Esophagus (tissue), 2 donors: ENCODE data around the gene VRK3. TPM values are rescaled to one million over a fixed set of nuclear protein-coding genes. Genes with fewer than 3 reads are reported as not detected.

Experiments
- H3K27ac ChIP-seq, 2 donors: one replicate each; pipeline ENCODE4 v1.5.1; 2013; ENCODE audit warnings: low read depth in 2 of 2, mild to moderate bottlenecking in 2 of 2, inconsistent platforms in 1 of 2, low read length in 1 of 2, moderate library complexity in 1 of 2
- H3K27me3 ChIP-seq, 2 donors: one replicate each; pipeline ENCODE4 v1.6.1; 2013; ENCODE audit warnings: low read length in 2 of 2, control low read depth in 1 of 2, mild to moderate bottlenecking in 1 of 2; ENCODE audit not compliant: insufficient read depth in 2 of 2, control insufficient read depth in 1 of 2
- H3K36me3 ChIP-seq, 2 donors: one replicate each; pipeline ENCODE4 v1.6.1; 2013; ENCODE audit warnings: low read length in 1 of 2; ENCODE audit not compliant: control insufficient read depth in 2 of 2, insufficient read depth in 2 of 2
- H3K4me1 ChIP-seq, 2 donors: one replicate each; pipeline ENCODE4 v1.6.1; 2013; ENCODE audit warnings: low read length in 1 of 2; ENCODE audit not compliant: control insufficient read depth in 2 of 2, insufficient read depth in 2 of 2
- H3K4me3 ChIP-seq, 2 donors: one replicate each; pipeline ENCODE4 v1.5.1; 2013; ENCODE audit warnings: low read length in 2 of 2, mild to moderate bottlenecking in 2 of 2, low read depth in 1 of 2, moderate library complexity in 1 of 2
- H3K9me3 ChIP-seq, 2 donors: one replicate each; pipeline ENCODE4 v1.6.1; 2013; ENCODE audit warnings: mild to moderate bottlenecking in 2 of 2, low read depth in 1 of 2, low read length in 1 of 2, moderate library complexity in 1 of 2; ENCODE audit not compliant: control insufficient read depth in 2 of 2, insufficient read depth in 1 of 2
- WGBS, 2 donors: extraction: QIAGEN DNeasy Blood & Tissue Kit; methylation state at CpG; one replicate each; pipeline ENCODE4 v1.1.7; 2013; 5-methylcytosine and 5-hydroxymethylcytosine counted together
- polyA plus RNA-seq, 2 donors: library from polyadenylated mRNA; stranded (reverse); fragments of 200-250 nt; gene quantifications; one replicate each; pipeline ENCODE4 v1.2.3, GENCODE V29; 2013
- donor health status: healthy with polysubstance abuse.
- donor health status: Bipolar disorder and iron deficiency.

Gene VRK3
- polyA plus RNA-seq, 2 donors: 12.5 to 14.1 TPM

DNA sequence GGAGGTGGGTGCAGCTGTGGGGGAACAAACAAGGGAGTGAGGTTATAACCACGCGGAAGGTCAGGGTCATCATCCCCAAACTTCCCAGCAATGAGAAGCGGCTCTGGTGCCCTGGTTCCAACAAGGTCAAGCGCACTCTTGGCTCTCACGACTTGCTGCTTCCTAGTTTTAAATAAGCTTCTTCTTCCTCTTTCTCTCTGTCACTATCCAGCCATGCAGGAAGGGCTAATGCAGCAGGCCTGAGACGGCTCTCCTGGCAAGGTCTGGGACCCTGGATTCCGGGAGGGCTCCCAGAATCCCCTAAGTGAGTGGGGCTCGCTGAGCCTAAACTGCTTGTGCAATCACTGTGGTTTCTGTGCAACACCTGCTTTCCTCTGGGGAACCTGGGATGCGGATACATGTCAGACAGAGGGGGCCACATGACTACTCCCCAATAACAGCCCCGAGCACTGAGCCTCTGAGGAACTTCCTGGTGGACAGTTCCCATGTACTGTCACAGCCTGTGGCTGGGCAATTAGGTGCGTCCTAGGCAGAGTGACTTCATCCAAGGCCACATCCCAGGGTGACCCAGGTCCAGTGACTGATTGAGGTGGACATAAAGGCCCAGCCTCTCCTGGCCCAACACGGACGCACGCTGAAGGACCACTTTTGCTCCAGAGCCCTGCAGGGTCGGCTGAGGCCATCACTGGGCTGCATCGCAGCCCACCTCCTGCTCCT lies 24.2 kb downstream of the VRK3 start:
- 85 to 89% methylated on average over 15 to 16 of the region's 16 CpGs for WGBS, 2 donors
- Histone ChIP-seq H3K4me1 (peaks cover 0 to 3% of the 10 kb centered on the region in 2 donors), H3K4me3 (no peak overlapping the region), H3K27me3 (no peaks in the 10 kb centered on the region), H3K27ac (no peak overlapping the region), H3K36me3 (peaks cover 25 to 58% of the 10 kb centered on the region in 2 donors), H3K9me3 (no peaks in the 10 kb centered on the region)

DNA sequence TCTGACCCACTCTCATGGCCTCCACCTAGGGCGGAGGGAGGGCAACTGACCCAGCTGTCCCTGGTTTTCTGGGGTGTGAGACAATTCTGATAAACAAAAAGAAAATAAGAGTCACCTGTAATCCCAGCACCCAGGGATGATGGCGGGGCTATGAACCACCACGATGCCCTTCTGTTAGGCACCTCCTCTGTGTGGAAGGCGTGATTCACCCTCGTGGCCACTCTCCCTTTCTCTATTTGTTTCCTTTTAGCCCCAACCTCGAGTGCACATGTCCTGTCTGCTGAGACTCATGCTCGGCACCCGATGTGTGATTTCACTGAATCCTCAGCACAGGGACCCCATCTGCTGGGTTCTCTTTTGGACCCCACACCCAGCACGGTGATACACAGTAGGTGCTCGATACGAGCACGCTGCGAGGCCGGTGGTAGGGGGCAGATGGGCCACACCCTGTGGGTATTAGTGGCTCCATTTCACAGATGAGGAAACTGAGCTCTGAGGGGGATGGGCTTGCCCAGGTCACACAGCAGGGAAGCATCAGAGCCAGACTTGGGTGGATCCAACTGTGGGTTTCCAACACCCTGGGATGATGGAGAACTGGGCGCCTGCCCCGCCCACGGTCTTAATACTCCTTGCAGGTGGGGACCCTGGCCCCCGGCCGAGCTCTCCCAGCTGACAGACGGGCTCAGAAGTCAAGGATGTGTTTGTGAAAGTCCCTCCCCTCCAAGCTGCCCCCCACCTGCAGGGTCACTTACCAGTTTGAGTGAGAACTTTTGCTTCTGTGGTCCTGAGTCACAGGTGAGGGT lies 24.9 kb downstream of the VRK3 start:
- no peak overlapping the region for H3K27ac ChIP-seq
- no peaks in the 10 kb centered on the region for H3K27me3 ChIP-seq
- H3K9me3 ChIP-seq: peaks cover 0 to under 1% of the 10 kb centered on the region in 2 donors
- peaks cover 21 to 57% of the 10 kb centered on the region in 2 donors for H3K36me3 ChIP-seq
- no peak overlapping the region for H3K4me3 ChIP-seq
- peaks cover 0 to 3% of the 10 kb centered on the region in 2 donors for H3K4me1 ChIP-seq
- 92% methylated on average over 20 of the region's 20 CpGs for WGBS, 2 donors

DNA sequence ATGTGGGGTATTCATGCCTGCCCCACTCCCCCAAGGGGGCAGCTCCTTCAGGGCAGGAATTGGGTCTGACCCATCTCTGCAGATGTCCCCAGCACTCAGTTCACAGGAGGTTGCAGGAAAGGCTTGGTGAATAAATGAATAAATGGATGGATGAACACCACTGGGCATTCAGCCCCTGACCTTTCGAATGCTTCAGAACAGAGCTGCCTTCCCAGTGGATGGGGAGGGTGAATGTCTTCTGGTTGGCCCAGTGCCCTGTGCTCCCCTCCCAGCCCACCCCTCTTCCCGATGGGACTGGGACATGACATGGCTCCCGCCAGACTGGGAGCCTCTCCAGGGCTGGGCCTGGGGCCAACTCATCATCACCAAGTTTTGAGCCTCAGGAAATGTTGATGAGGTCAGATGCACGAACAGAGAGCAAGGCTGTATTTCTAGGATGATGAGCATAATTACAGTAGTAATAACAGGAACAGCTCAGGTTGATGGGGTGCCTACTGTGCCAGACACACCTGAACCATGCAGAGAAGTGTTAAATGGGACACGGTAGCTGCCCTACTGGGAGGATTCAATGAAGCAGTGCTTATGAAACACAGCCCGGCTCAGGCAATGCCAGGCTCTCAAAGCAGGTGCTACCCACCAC lies 25.7 kb downstream of the VRK3 start:
- WGBS, 2 donors: 64 to 66% methylated on average over 6 of the region's 6 CpGs
- H3K4me1 ChIP-seq: peaks cover 0 to 3% of the 10 kb centered on the region in 2 donors
- H3K27ac ChIP-seq: no peak overlapping the region
- H3K9me3 ChIP-seq: peaks cover 0 to 2% of the 10 kb centered on the region in 2 donors
- no peaks in the 10 kb centered on the region for H3K27me3 ChIP-seq
- H3K36me3 ChIP-seq: peaks cover 27 to 59% of the 10 kb centered on the region in 2 donors
- H3K4me3 ChIP-seq: no peak overlapping the region

DNA sequence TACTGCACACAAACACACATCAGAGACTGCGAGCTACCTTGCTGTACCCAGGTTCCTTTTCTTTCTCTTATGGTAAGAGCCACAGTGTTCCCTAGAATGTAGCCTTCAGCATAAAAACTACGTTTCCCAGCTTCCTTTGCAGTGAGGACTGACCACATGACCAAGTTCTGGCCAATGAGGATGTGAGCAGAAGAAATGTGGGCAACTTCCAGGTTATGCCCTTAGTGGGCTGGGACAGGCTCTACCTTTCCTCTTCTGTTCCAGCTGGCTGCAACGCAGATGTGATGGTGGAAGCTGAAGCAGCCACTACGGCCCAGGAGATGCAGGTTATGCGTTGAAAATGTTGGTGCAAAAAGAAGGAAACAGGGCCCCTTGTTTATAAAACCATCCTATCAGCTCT lies 27.5 kb downstream of the VRK3 start:
- peaks cover 29 to 62% of the 10 kb centered on the region in 2 donors for H3K36me3 ChIP-seq
- 78 to 80% methylated on average over 5 of the region's 5 CpGs for WGBS, 2 donors
- no peak overlapping the region for H3K4me3 ChIP-seq
- H3K4me1 ChIP-seq: no peaks in the 10 kb centered on the region
- H3K9me3 ChIP-seq: peaks cover 0 to 2% of the 10 kb centered on the region in 2 donors
- no peak overlapping the region for H3K27ac ChIP-seq
- H3K27me3 ChIP-seq: no peaks in the 10 kb centered on the region

DNA sequence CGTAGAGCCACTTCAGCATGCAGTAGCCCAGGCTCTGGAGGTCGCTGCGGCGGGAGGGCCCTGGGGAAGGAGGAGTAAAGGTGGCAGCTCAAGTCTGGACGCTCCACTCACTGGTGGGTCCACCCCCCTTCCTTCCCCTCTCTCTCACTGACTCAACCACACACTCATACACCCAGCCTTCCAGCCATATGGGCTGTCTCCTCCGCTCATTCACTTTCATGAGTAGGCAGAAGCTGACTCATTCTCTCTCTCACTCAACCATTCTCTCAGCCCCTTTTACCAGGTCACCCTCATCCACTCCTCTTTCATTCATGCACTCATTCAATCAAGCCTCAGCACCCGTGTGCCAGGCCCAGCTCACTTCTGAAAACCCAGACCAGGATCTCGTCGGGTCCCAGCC lies 36.7 kb downstream of the VRK3 start:
- Histone ChIP-seq H3K27ac (no peak overlapping the region), H3K27me3 (no peaks in the 10 kb centered on the region), H3K9me3 (no peaks in the 10 kb centered on the region), H3K4me1 (no peaks in the 10 kb centered on the region), H3K36me3 (peaks cover 31 to 43% of the 10 kb centered on the region in 2 donors), H3K4me3 (no peak overlapping the region)
- 89 to 91% methylated on average over 9 of the region's 9 CpGs for WGBS, 2 donors

DNA sequence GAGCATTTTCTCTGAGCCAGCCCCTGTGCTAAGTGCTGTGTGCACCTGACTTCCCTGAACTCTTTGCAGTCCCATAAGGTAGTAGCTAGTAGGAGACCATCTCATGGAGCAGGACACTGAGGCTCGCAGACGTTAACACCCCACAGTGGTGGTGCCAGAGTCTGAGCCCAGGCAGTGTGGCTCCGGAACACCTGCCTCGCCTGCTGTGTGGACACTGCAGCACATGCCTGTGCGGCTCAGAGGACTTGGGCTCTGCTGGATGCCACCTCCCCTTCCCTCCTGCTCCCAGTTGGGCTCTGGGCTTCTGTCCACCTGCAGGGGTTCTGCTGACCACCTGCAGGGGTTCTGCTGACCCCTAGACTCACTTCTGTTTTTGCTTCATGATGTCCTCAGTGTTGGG lies 37.2 kb downstream of the VRK3 start:
- no peak overlapping the region for H3K27ac ChIP-seq
- H3K4me3 ChIP-seq: no peak overlapping the region
- H3K27me3 ChIP-seq: no peaks in the 10 kb centered on the region
- 96 to 98% methylated on average over 5 of the region's 5 CpGs for WGBS, 2 donors
- H3K9me3 ChIP-seq: no peaks in the 10 kb centered on the region
- H3K4me1 ChIP-seq: no peaks in the 10 kb centered on the region
- H3K36me3 ChIP-seq: peaks cover 31 to 42% of the 10 kb centered on the region in 2 donors

DNA sequence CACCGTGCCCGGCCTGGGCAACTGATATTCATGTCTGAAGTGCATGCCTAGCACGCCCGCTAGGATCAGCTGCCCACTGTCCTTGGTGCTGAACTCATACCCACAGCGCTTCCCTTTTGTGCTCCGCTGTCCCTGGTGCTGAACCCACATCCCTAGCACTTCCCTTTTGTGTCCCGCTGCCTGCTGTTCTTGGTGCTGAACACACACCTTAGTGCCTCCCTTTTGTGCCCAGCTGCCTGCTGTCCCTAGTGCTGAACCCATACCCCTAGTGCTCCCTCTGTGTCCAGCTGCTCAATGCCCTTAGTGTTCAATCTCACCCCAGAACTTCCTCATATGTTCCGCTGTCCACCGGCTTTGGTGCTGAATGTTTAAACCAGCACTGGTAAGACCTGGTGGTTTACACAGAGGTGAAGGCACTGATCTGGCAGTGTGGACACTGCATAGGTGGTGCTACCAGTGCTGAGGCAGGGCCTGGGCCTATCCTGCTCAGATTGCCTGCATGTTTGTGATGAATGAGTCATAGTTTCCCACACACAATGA lies 37.9 kb downstream of the VRK3 start:
- no peaks in the 10 kb centered on the region for H3K9me3 ChIP-seq
- H3K4me3 ChIP-seq: no peak overlapping the region
- H3K27ac ChIP-seq: no peak overlapping the region
- 18 to 20% methylated on average over 9 of the region's 9 CpGs for WGBS, 2 donors
- H3K27me3 ChIP-seq: no peaks in the 10 kb centered on the region
- H3K36me3 ChIP-seq: peaks cover 26 to 38% of the 10 kb centered on the region in 2 donors
- no peaks in the 10 kb centered on the region for H3K4me1 ChIP-seq

DNA sequence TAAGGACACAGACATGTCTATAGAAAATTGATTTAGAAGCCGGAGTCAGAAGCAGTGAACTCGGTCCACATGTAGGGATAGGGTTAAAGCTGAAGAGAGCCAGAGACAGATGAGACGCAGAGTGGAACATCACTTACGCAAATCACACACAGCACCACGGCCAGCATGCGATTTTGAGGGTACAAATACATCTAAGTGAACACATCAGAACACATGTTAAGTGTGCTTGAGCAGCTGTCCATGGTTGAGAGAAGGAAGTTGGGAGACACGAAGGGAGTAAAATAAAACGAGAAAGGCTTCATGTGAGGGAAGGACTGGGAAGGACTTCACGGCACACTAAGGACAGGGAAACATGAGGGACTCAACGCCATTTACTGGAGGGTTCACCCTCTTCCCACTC lies 38.8 kb downstream of the VRK3 start:
- Histone ChIP-seq H3K36me3 (peaks cover 23 to 43% of the 10 kb centered on the region in 2 donors), H3K4me3 (no peak overlapping the region)
- 94 to 97% methylated on average over 10 of the region's 10 CpGs for WGBS, 2 donors

DNA sequence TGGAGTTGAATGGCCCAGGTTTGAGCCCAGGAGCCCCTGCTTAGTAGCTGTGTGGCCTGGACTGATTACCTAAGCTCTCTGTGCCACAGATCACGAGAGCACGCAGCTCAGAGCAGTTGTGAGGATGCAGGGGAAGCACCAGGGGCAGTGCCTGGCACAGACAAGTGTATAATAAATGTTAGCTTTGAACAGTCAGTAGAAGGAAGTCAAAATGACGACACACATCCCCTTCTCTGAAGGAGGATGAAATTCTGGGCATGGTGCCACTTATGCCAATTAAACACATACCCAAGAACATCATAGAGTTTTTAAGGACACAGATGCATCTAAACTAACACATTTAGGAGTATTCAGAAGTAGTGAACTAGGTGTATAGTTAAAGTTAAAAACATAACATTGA lies 39.3 kb downstream of the VRK3 start:
- no peaks in the 10 kb centered on the region for H3K4me1 ChIP-seq
- no peak overlapping the region for H3K4me3 ChIP-seq
- H3K9me3 ChIP-seq: no peaks in the 10 kb centered on the region
- H3K36me3 ChIP-seq: peaks cover 18 to 41% of the 10 kb centered on the region in 2 donors
- WGBS, 2 donors: 79 to 80% methylated on average over 3 of the region's 3 CpGs
- H3K27ac ChIP-seq: no peak overlapping the region
- no peaks in the 10 kb centered on the region for H3K27me3 ChIP-seq

More for the DNA sequence above, 38.8 kb downstream of the VRK3 start:
- no peaks in the 10 kb centered on the region for H3K27me3 ChIP-seq
- H3K4me1 ChIP-seq: no peaks in the 10 kb centered on the region
- no peak overlapping the region for H3K27ac ChIP-seq
- no peaks in the 10 kb centered on the region for H3K9me3 ChIP-seq
